ENCODE measurements around the gene GABPA.
"Not testable (repeated sequence)": the region's sequence is repeated elsewhere in the genome, so short reads cannot be mapped to it uniquely, and the experiment has no call there.

GABPA gene

GRCh38 chr21:25734904-25735645 is at the start of gene GABPA, which contains the start of gene ATP5PF:
Gene GABPA, plus strand, starts transcription at chr21:25734972. Its CDS starts 6,627 bp downstream, at chr21:25741599.
Gene ATP5PF, minus strand, starts transcription at chr21:25734904. Its CDS starts 5,110 bp downstream, at chr21:25729794.
- DNase-seq: peak; percentile 96

GRCh38 chr21:25687787-25688186 is 47.0 kb upstream of the GABPA start:
- no peak for DNase-seq

GRCh38 chr21:25688275-25689155 is 46.3 kb upstream of the GABPA start:
- DNase-seq: no peak

- no peak for DNase-seq
Measured at GRCh38 chr21:25689226-25689625, 45.5 kb upstream of the GABPA start.

GRCh38 chr21:25691976-25692375 is 42.8 kb upstream of the GABPA start:
- DNase-seq: no peak

- DNase-seq: not testable (repeated sequence)
Measured at GRCh38 chr21:25695461-25695860, 39.3 kb upstream of the GABPA start.

GRCh38 chr21:25700741-25701140 is 34.0 kb upstream of the GABPA start:
- DNase-seq: no peak

- no peak for DNase-seq
Measured at GRCh38 chr21:25701529-25701928, 33.2 kb upstream of the GABPA start.

GRCh38 chr21:25708467-25709065 is 26.2 kb upstream of the GABPA start:
- DNase-seq: peak; percentile 36

GRCh38 chr21:25709684-25710265 is 25.0 kb upstream of the GABPA start:
- DNase-seq: no peak

GRCh38 chr21:25710550-25710949 is 24.2 kb upstream of the GABPA start:
- no peak for DNase-seq

GRCh38 chr21:25714066-25714465 is 20.7 kb upstream of the GABPA start:
- DNase-seq: not testable (repeated sequence)

- no peak for DNase-seq
Measured at GRCh38 chr21:25717491-25718147, 17.2 kb upstream of the GABPA start.

- DNase-seq: no peak
Measured at GRCh38 chr21:25721987-25722386, 12.8 kb upstream of the GABPA start.

GRCh38 chr21:25722631-25723030 is 12.1 kb upstream of the GABPA start:
- no peak for DNase-seq

GRCh38 chr21:25732091-25732760 is 2.5 kb upstream of the GABPA start:
- no peak for DNase-seq

- DNase-seq: no peak
Measured at GRCh38 chr21:25733859-25734653, 716 bp upstream of the GABPA start.

GRCh38 chr21:25734654-25734903 is 193 bp upstream of the GABPA start:
- no peak for DNase-seq

- peak; percentile 92 for DNase-seq
Measured at GRCh38 chr21:25735646-25736597, 1.1 kb downstream of the GABPA start.

- no peak for DNase-seq
Measured at GRCh38 chr21:25737421-25737820, 2.6 kb downstream of the GABPA start.

All from right hindlimb (tissue), 1 donor.